Measurements from ENCODE around the gene ZNRD2.

ZNRD2 gene

DNA sequence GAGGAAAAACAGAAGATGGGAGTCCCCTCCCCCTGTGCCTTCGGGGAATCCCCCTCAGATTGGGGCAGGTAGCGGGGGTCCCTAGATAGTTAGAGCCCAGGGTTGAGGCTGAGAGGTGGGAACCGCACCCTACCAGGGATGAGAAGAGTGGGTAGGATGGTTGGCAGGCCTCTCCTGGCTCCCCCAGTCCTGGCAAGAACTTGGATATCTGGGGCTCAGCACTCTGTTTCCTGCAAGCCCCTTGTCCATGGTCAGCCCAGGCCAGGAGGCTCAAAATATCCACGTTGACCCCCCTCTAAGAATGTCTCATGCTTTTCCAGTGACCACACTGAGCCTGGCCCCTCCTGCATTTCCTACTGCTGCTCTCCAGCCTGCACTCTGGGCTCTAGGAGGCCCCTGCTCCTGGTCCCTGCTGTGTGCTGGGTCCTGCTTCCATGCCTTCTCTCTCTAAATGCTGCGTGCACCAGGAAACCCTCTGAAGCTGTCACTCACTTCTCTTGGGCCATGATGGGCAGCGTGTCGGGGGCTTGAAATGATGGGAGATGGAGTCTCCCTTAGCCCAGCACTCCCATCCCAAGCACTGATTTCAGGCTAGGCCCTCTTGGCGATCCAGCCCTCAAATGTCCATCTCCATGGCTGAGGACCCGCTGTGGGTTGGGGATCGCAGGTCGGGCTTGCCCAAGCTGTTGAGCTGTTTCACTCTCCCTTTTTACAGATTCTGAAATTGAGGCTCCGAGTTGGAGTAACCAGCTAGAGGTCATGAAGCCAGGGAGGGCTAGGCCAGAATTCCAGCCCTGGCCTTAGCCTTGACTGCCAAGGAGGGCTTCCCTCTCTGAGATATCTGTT is 41.7 kb downstream of the ZNRD2 start:
- DNase-seq, result no peak

DNA sequence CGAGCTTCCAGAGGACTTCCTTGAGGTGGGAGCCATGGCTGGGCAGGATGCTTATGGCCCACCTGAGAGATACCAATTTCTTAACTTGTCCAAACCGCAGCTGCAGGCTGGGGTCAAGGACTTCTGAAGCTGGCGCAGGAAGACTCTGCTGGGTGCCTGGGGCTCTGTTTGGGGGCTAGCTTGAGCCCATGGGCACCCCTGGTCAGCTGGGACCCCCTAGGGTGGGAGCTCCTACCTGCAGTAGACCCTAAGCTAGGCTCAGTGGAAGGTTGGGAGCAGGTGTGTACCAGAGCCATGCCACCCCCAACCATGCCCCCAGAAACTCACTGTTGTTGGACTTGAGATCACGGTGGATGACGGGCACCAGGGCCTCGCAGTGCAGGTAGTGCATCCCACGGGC is 42.4 kb downstream of the ZNRD2 start:
- no peak for DNase-seq

GRCh38 chr11:65613091-65613928 is 43.0 kb downstream of the ZNRD2 start:
- no peak for DNase-seq

- peak; percentile 100 for DNase-seq
Measured at GRCh38 chr11:65615229-65615949, 45.1 kb downstream of the ZNRD2 start, which contains the start of gene PCNX3. Gene PCNX3 (plus strand): TSS chr11:65615776. CDS start chr11:65616312, 536 bp downstream.

DNA sequence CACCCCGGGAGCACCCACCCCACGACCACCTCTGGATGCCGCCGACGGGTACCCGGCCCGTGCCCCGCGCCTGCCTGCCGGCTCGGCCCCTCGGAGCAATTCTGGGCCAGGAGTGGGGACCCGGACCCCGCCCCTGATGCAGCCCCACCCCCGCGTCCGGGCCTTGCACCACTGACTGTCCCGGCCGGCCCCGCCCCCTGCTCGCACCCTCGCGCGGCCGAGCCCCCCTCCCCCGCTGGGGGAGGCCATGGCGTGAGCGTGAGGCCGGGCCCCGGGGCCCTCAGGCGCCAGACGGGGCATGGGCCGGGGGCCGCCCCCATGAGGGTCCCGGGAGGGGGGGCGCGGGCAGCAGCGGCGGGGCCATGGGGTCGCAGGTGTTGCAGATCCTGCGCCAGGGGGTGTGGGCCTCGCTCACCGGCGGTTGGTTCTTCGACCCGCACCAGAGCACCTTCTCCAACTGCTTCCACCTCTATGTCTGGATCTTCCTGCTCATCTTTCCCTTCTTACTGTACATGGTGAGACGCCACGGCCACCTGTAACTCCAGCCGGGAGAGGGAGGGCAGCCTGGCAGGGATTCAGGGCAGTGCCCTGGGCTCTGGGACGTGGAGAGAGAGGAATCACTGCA is 45.8 kb downstream of the ZNRD2 start:
- no peak for DNase-seq

- no peak for DNase-seq
Measured at GRCh38 chr11:65616575-65617001, 46.3 kb downstream of the ZNRD2 start.

DNA sequence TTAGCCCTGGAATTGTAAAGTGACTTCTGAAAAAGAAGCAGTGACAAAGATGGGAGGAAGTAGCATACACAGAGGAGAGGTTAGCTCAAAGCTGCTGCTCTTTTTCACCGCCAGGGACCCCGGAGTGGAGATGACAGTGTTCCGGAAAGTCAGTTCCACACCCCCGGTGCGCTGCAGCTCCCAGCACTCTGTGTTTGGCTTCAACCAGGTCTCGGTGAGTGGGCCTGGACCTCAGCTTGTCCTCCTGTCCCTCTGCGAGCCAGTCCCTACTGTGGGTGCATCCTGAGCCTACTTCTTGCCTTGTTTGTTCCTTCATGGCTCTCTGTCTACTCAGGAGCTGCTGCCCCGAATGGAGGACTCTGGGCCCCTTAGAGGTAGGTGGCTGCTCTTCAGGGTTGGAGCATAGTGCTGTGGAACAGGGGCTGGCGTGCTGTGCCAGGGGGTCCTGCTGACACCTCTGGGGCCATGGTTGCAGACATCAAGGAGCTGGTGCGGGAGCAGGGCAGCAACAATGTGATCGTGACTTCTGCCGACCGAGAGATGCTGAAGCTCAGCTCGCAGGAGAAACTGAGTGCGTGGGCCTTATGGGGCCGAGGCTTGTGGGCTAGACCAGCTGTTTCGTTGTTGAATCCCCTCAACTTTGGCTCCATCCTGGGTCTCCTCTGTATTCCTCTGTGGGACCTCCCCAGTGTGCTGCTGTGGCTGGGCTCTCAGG is 47.0 kb downstream of the ZNRD2 start:
- no peak for DNase-seq

GRCh38 chr11:65617990-65618751 is 47.9 kb downstream of the ZNRD2 start:
- no peak for DNase-seq

DNA sequence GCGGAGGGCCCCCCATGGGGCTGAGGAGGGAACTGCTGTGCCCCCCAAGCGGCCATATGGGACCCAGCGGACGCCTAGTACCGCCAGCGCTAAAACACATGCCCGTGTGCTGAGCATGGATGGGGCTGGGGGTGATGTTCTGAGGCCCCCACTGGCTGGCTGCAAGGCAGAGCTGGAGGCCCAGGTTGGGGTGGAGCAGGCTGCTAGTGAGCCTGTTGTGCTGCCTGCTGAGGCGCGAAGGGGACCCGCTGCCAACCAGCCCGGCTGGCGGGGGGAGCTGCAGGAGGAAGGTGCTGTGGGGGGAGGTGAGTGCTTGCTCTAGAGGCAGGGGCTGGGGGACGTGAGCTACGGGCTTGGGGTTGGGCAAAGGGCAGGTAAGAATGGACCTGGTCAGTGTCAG is 48.5 kb downstream of the ZNRD2 start:
- no peak for DNase-seq

GRCh38 chr11:65619281-65619928 is 49.1 kb downstream of the ZNRD2 start:
- no peak for DNase-seq

GRCh38 chr11:65620666-65621065 is 50.4 kb downstream of the ZNRD2 start:
- DNase-seq, result no peak

DNA sequence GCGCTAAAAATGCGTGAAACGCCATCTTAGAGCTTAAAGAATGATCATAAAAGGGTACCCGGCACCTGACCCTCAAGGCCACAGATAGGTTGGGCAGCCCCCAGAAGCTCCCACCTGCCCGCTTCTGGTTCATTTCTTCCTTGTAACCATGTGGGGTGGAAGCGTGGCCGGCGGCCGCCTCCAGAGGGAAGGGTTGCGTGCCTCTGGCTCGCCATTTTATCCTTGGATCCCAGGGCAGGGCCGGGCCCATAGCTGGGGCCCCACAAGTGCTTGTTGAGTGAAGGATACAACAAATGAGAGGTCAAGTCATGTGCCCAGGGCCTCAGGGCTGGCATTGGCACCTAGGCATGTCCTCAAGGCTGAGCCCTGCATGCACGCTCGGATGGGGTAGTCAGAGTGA is 51.2 kb downstream of the ZNRD2 start:
- DNase-seq, result no peak
